Mammary epithelial cell (primary cell): ENCODE measurements around the gene TBC1D22A.

ENCODE experiments used
- CTCF ChIP-seq, 2 donors: IDR thresholded peaks in 1 of 2; conservative IDR thresholded peaks in 1 of 2; 2 replicates each; pipeline ENCODE4 v1.5.1; 2011 to 2012; ENCODE audit warnings: inconsistent platforms in 2 of 2, low read length in 2 of 2, mild to moderate bottlenecking in 2 of 2, control low read depth in 1 of 2, low read depth in 1 of 2; ENCODE audit not compliant: insufficient read depth in 1 of 2; ENCODE audit errors: extremely low read depth in 1 of 2
- EZH2 ChIP-seq: IDR thresholded peaks from 2 replicates; pipeline ENCODE4 v1.6.1; 2012; ENCODE audit warnings: low read length, inconsistent platforms, borderline replicate concordance

GRCh38 chr22:46758867-46759290, 3.6 kb upstream of the TBC1D22A start:
- TF ChIP-seq CTCF (conservative IDR thresholded peaks at IDR 0.05 in 1 of 2, IDR thresholded peaks at IDR 0.05 in 1 of 2; ENCODE audit: extremely low read depth in 1 of 2, insufficient read depth in 1 of 2, low read depth in 1 of 2, low read length in 2 of 2): peak; percentile 82 to 85
- TF ChIP-seq EZH2: no peak
